Stimulated activated CD8-positive, alpha-beta memory T cell treated with anti-CD3 and anti-CD28 coated beads, Interleukin-2, amount 100 ng/mL, for 1 hour (primary cell): ENCODE data around the gene TAS2R8.
"Not testable (repeated sequence)": the region's sequence is repeated elsewhere in the genome, so short reads cannot be mapped to it uniquely, and the experiment has no call there.

ENCODE experiments used
- DNase-seq, 2 donors: peaks; one replicate each; pipeline ENCODE4 v3.0.0-alpha.2; 2020; ENCODE audit warnings: low read depth in 2 of 2

The TAS2R8 gene, protein sequence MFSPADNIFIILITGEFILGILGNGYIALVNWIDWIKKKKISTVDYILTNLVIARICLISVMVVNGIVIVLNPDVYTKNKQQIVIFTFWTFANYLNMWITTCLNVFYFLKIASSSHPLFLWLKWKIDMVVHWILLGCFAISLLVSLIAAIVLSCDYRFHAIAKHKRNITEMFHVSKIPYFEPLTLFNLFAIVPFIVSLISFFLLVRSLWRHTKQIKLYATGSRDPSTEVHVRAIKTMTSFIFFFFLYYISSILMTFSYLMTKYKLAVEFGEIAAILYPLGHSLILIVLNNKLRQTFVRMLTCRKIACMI

DNA sequence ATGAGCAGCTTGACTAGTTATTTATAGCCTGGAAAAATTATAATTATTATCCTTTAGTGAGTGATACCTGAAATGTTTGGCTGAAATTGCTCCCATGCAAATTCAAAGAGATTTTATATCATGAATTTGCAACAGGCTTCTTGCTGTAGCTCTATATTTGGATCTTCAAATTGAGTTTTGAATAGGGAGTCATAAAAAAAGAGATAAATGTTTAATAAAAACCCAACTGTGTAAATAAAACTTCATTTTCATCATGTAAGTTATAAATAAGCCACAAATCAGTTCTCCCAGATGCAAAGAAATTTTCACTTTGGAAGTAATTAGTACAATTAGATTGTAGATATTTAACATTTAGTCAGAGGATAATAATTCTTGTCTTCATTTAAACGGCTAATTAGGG lies at the start of gene TAS2R8:
Gene TAS2R8, minus strand, starts transcription at position 101 of the 400 bp plus-strand sequence. CDS start 306 bp downstream, outside the sequence.
- no peak for DNase-seq

DNA sequence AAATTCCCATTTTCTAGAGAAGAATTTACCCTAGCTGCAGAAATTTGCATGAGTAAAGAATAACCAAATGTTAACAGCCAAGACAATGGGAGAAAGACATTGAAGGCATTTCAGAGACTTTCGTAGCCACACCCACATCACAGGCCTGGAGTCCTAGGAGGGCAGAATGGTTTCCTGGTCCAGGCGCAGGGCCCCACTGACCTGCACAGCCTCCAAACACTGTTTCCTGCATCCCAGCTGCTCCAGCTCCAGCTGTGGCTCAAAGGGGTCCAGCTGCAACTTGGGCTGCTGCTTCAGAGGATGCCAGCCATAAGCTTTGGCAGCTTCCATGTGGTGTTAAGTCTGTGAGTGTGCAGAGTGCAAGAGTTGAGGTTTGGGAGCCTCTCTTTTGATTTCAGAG lies 48.7 kb upstream of the TAS2R8 start:
- no peak for DNase-seq

DNA sequence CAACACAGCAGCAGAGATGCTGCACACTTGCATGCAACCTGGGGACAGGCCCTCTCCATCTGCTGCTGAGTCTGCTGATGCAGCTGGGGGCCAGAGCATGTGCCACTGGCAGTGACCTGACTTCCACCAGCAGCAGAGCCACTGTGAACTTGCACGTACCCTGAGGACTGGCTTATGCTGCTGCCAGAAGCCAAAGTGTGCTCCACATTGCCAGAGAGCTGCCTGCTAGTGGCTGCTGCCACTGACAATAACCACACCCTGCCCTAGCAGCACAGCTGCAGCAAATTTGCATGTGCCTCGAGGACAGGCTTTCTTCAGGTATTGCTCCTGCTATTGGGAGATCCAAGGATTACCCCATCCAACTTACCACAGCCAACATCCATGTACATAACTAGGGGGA lies 46.7 kb upstream of the TAS2R8 start:
- no peak for DNase-seq

DNA sequence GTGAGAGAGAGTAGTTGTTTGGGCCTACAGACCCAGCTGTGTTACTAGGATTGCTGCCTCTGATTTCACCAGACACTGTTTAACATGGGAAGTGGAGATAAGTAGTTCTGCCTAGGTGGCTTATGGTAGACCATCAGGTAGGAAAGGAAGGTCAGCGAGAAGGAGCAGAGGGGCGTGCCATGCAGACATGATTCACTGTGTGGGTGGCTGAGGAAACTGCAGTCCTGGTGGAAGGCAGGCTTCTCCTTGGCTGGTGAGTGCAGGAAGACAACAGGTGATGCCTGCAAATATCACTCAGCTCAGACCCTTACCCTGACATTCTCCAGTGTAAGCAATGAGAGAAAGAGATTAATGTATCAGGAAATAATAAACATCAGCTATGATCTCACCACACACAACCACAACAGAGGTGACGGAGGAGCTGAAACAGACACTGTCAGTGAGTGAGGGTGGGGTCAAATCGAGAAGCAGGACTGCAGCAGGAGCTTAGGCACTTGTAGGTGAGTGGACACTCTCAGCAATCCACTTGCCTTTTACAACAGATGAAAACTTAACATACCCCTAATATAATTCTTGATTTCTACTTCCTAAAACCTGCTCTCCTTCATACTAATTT lies 44.3 kb upstream of the TAS2R8 start:
- DNase-seq, result no peak

DNA sequence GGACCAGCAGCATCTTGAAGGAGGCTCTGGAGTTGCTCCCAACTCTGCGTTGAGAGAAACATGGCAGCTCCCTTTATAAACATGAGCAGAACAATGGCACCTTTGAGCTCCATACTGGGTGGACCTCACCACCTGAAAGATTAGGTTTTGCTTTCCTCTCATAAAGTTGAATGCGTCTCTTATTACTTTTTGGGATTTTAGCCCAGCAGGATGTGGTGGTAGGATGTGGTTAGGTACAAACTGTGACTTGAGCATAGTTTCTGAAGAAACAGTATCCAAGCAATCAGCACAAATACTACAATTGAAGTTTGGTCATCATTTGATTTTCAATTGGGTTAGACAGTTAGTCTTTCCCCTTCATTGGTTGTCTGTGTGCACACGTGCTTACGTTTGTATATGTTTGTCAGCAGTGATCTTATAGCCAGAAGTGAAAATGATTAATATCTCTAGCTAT lies 42.4 kb upstream of the TAS2R8 start, which contains the start of gene PRR4:
Gene PRR4, minus strand, starts transcription at position 51 of the 454 bp plus-strand sequence. Its CDS starts 38 bp downstream, at position 13.
- DNase-seq, result no peak

DNA sequence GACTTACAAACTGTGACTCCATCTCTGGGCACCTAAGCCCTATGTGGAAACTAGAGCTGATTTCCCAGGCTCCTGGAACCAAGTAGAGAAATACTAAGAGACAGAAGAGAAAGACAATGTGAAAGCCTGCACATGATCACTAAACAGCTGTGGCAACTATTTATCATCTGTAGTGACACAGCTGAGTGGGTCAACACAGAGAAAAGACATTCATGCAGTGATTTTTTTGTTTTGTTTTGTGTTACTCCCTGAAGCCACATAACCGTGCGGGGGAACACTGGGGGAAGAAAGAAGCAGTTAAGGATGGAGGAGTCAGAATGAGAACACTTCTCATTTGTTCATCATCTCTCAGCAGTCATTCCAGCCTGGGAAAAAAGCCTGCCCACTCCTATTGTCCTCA lies 40.7 kb upstream of the TAS2R8 start:
- no peak for DNase-seq

DNA sequence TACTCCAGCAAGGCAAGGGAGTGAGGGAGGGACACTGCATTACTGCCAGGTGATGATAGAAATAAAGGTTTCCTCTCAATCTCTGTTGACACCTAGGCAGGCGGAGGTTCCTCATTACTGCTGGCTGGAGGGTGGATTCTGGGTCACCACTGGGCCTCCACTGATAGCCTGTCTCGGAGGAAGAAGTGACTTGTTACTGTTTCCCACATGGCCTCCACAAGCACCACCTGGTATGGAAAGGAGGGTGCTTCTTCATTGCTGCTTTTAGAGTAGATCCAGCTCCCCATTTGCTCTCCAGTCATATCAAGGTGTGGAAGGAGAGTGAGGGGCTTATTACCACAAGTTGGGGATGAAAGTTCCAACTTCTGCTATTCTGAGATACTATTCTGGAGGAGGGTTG lies 35.8 kb upstream of the TAS2R8 start:
- no peak for DNase-seq

DNA sequence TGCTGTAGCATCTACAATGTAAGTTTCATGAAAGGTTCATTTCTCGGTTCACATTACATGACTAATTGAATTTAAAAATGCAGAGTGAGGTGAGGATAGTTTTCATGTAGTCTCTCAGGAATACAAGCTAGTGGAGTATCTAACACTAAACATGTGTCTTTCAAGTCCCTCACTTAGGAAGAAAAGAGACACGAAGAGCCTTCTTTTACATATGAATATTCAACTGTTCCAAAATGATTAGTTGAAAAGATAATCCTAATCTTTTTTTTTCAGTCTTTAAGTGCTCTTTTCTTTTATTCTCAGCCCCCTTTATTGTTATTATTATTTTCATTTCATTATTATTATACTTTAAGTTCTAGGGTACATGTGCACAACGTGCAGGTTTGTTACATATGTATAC lies 31.4 kb upstream of the TAS2R8 start:
- no peak for DNase-seq

DNA sequence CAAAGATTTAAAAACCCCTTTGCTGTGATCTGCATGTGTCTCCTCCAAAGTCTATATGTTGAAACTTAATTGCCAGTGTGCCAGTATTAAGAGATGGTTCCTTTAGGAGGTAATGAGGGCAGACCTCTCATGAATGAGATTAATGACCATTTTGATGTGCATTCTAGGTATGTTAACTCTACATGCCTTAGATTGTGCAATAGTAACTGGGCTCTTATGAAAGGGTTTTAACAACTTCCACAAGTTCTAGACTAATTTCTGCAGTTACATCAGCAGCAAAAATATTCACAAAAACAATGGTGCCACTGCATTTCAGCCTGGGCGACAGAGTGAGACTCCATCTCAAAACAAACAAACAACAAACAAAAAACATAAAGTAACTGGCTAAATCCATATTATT lies 22.9 kb upstream of the TAS2R8 start:
- DNase-seq, result no peak

DNA sequence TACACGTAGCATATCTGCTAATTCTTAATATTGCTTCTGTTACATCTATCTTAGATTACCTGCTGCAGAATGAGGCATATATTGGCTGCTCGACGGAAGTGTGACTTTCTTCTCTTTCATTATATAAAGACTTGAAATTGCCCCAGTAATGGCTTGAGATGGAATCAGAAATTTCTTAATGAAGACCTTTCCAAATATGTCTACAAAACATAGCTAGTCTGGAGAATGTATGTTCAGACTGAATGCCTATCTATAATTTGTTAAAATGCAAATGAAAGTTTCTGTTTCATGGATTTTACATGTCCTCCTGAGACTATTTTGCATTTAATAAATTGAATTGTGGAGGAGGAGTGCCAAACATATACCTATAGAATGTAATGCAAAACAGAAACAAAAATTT lies 19.2 kb upstream of the TAS2R8 start, which contains the start of gene TAS2R10:
Gene TAS2R10, minus strand, starts transcription at position 101 of the 400 bp plus-strand sequence. Its CDS starts 89 bp downstream, at position 12.
- DNase-seq, result no peak

DNA sequence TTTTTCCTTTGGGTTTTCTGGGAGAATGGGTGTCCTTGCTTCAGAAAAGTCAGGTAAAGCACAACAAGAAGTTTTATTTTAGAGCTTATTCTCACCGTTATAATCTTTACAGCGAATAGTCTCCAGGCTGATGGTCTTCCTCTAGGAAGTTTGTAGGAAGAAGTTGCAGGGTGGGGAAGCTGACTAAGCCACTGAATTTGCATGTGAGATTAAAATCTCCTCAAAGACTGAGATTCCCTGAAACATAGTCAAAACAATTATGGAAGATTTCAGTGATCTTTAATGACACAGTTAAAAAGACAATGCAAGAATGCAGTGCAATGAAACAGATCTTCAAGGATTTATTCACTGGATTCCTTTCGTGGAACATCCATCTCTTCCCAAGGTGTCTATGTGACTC lies 17.9 kb upstream of the TAS2R8 start:
- DNase-seq, result no peak

DNA sequence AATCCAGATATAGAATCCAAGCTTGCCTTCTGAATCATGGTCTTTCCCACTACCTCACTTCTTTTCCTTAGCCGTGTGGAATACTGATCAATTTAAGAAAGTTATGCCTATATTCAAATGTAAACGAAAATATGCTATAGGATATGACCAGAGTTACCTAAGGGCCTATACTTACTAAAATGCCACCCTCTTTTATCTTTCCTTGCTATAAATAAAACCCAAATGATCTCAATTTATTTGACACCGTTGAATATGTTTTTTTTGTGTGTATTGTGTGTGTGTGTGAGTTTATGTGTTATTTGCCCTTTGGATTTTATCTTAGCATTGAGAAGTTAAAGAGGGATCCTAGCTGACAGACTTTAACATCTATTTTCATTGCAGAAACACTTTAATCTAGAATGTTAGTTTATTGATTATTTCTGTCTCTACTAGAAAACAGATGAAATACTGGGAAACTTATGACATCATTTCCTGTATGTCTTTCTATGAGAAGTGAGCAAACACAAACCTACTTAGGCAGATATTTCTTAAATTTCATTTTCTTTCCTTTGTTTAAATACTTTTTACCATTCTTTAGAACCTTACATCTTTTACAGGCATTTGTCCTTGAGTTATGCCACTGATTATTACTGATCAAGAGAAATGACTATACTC lies 4.9 kb upstream of the TAS2R8 start:
- no peak for DNase-seq

DNA sequence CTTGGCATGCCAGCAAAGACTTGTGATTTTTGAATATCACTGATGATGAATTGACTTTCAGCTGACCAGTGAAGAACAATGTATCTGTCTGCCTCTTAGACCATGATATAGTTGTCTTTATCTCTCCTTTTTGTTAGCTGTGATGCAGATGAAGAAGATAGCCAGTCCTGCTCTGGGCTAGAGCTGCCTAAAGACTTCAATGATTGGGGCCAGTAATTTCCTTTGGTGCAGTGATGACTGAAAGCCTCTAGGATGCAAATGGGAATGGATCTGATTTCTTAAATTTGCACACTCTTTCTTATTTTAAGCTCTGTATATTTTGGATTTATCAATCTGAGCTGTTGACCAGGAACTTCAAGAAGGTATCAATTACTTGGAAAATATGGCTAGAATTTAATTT lies 3.0 kb upstream of the TAS2R8 start, which contains the start of gene TAS2R9:
Gene TAS2R9, minus strand, starts transcription at position 101 of the 400 bp plus-strand sequence. Its CDS starts 93 bp downstream, at position 8.
- DNase-seq, result no peak

DNA sequence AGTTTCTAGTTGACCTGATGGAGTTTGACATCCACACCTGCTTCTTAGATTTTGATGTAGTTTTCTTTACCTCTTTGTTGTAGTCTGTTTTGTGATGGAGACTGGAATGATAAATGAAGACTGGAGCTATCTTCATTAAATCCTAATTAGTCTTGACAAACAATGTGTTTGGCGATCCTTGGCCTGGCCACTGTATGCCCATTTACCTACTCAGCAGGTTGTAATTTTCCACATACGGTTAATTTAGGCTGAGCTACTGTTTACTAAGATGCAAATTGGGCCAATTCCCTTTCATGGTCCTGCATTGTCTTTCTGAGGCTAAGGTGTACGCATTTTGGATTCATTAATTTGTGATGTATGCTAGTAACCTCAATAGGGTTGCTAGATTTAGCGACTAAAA lies 4.5 kb downstream of the TAS2R8 start, which contains the start of gene TAS2R7:
Gene TAS2R7, minus strand, starts transcription at position 41 of the 400 bp plus-strand sequence. CDS start 57 bp downstream, outside the sequence.
- DNase-seq, result no peak

DNA sequence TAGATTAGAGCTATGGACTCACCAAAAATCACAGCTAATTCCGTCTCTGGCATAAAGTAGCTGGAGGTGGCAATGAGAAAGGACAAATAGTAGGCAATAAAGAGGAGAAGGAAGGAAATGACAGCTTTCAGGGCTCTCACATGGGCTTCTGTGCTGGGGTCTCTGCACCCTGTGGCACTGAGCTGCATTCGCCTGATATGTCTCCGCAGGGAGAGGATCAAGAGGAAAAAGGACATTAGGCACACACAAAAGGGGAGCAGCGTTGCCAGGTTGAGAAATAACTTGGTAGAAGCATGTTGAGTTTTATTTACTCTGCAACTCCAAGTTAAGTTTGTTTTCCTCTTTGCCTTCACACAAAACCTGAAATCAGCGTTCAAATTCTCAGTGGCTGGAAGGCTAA lies 5.3 kb downstream of the TAS2R8 start:
- DNase-seq, result no peak

DNA sequence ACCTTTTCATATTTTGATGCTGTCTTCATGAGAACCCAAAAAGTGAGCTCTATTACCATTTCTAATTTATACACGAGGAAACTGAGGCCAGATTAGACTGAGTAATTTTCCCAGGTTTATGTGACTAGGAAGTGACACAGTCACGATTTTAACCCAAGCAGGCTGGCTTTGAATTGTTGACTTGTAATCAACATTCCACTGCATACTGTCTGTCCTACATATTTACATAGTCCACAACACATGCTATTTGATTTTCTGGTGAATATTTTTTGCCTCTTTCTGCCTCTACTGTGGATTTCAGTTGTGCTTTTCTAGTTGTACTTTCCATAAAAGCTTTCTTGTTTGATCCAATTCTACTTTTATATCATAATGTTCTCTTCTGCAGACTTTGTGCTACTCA lies 12.9 kb downstream of the TAS2R8 start:
- no peak for DNase-seq

DNA sequence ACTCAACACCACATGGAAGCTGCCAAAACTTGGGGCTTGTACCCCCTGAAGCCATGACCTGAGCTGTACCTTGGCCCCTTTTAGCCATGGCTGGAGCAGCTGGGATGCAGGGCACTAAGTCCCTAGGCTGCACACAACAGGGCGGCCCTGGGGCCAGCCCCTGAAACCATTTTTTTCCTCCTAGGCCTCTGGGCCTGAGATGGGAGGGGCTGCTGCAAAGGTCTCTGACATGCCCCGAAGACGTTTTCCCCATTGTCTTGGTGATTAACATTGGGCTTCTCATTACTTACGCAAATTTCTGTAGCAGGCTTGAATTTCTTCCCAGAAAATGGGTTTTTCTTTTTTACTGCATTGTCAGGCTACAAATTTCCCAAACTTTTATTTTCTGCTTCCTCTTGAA lies 15.3 kb downstream of the TAS2R8 start:
- not testable (repeated sequence) for DNase-seq

DNA sequence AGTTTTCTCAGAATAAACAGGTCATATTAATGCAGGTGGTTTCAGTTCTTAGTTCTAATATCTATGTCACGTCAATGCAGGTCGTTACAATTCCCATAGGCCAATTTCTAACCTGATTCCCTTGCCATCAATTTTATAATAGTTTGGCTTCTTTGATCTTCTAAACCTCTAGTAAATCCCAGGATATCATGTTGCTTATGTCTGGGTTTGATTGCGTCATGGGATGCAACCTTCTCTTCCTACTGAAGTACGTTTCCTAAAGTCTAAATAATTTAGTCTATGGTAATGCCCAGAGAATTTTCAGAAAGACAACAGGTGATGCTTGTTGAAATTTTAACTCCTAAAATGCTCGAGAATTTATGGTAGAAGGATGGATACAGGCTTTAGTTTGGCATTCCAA lies 23.8 kb downstream of the TAS2R8 start:
- no peak for DNase-seq

DNA sequence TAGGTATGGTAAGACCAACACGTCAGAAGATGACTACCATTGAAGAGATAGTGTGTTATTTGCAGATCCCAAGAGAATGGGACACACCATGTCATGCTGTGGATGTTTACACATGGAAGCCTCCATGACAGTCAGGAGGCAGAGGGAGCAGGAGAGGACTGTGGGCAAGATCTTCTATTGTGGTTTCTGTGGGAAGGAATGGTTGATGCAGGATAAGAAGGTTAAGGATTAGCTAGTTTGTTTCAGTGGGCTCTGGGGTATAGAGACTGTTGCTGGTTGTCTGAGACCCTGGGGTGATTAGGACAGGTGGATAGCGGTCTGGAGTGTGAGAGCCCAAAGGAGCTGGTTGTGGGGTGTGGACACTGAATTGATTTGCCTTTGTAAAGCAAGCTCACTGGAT lies 28.0 kb downstream of the TAS2R8 start:
- no peak for DNase-seq

DNA sequence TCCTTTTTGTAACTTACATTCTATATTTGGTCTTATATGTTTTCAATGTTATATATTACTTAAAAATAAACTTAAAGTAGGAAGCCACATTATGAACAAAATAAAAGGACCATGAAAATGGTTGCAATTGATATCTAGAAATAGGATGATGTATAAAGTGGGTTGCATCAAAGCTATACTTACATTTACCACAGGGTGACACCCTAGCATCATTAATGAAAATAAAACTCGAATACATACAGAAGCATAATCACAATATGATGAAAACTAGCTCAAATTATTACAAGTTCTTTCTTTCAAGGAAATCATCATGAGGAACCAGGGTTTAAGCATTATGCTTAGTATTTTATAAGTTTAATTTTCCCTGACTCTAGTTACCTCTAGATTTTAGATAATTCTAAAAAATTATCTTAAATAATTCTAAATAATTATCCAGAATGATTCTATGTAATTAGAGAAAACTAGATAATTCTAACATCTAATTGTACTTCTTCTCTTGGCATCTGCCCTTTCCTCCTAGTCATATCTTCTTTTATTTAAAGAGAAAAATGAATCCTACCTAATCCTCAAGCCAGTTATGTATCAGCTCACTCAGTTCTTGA lies 35.9 kb downstream of the TAS2R8 start:
- no peak for DNase-seq

DNA sequence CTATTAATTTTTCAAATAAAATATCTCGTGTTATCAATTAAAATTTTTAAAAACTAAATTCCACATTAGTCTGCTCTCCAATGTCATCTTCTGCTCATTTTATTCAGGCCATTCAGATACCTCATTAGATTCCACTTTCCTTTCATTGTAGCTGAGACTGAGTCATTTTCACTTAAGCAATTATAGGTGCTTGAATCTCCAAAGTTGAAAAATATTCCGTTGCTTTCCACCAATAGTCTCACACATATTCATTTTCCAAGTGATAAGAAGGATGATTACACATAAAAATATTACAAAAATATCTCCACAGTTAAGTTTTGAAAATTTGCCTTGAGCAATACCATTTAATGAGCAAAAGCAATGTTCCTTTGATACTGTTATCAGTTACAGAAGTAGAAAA lies 47.4 kb downstream of the TAS2R8 start:
- no peak for DNase-seq

DNA sequence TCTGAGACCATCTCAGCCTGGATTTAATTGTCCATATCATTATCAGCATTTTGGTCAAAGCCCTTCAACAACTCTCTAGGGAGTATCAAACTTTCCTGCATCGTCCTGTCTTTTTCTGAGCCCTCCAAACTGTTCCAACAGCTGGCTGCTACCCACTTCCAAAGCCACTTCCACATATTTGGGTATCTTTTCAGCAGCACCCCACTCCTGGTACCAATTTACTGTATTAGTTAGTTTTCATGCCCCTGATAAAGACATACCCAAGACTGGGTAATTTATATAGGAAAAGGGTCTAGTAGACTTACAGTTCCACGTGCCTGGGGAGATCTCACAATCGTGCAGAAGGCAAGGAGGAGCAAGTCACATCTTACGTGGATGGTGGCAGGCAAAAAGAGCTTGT lies 50.9 kb downstream of the TAS2R8 start:
- no peak for DNase-seq
